Heart left ventricle (tissue), 16 donors: ENCODE data around the gene CDH12. TPM values are rescaled to one million over a fixed set of nuclear protein-coding genes. Genes with fewer than 3 reads are reported as not detected.
"Not testable (repeated sequence)": the region's sequence is repeated elsewhere in the genome, so short reads cannot be mapped to it uniquely, and the experiment has no call there.

ENCODE experiments used
- ATAC-seq, 4 donors: fragments of 200-7000 bp; cut with Tn5 transposase; one replicate each; pipeline ENCODE4 v1.9.1; 2020 to 2022; ENCODE audit warnings: moderate library complexity in 4 of 4, mild to moderate bottlenecking in 3 of 4, moderate number of reproducible peaks in 1 of 4
- DNase-seq, 5 donors: peaks; one replicate each; pipeline ENCODE4 v3.0.0-alpha.2; 2020
- H3K27ac ChIP-seq, 12 donors: fragments of 200-600 bp; sonication (generic) in 4 of 12; one replicate each; pipeline versions ENCODE4 v1.5.0 to v1.8.0; 2016 to 2022; ENCODE audit warnings: mild to moderate bottlenecking in 2 of 12
- H3K27me3 ChIP-seq, 9 donors: fragments of 200-600 bp; sonication (generic) in 2 of 9; one replicate each; pipeline versions ENCODE4 v1.5.1 to v1.8.0; 2016 to 2022; ENCODE audit warnings: mild to moderate bottlenecking in 3 of 9
- H3K36me3 ChIP-seq, 9 donors: fragments of 200-600 bp; sonication (generic) in 2 of 9; one replicate each; pipeline versions ENCODE4 v1.5.0 to v1.8.0; 2018 to 2022; ENCODE audit warnings: mild to moderate bottlenecking in 2 of 9
- H3K4me1 ChIP-seq, 12 donors: fragments of 200-600 bp; sonication (generic) in 4 of 12; one replicate each; pipeline versions ENCODE4 v1.5.0 to v1.8.0; 2016 to 2022; ENCODE audit warnings: mild to moderate bottlenecking in 3 of 12
- H3K4me3 ChIP-seq, 12 donors: fragments of 200-600 bp; sonication (generic) in 4 of 12; one replicate each; pipeline versions ENCODE4 v1.5.0 to v1.8.0; 2017 to 2022; ENCODE audit warnings: mild to moderate bottlenecking in 9 of 12, moderate library complexity in 4 of 12
- H3K9me3 ChIP-seq, 12 donors: fragments of 200-600 bp; sonication (generic) in 4 of 12; one replicate each; pipeline versions ENCODE4 v1.5.0 to v1.8.0; 2016 to 2022; ENCODE audit warnings: mild to moderate bottlenecking in 1 of 12
- POLR2A ChIP-seq, 2 donors: fragments of 450-650 bp; IDR thresholded peaks; one replicate each; pipeline ENCODE4 v1.6.1; 2017; ENCODE audit warnings: antibody characterized with exemption in 2 of 2, mild to moderate bottlenecking in 2 of 2, moderate library complexity in 2 of 2
- WGBS, 4 donors: extraction: QIAGEN DNeasy Blood & Tissue Kit in 2 of 4; methylation state at CpG; one replicate each; pipeline versions ENCODE4 v1.1.5 to v1.1.7; 2013 to 2018; 5-methylcytosine and 5-hydroxymethylcytosine counted together
- intact Hi-C, 10 donors: fragments of 100-400 bp; cut with DNase I; formaldehyde crosslinking; loops; one replicate each; pipeline versions ENCODE4 v1.11.1 to v1.14.2; 2022
- polyA plus RNA-seq, 2 donors: library from polyadenylated mRNA; stranded (reverse); fragments of 200-250 nt; gene quantifications; one replicate each; pipeline ENCODE4 v1.2.3, GENCODE V29; 2013
- total RNA-seq, 9 donors: library from RNA; depleted of rRNA in 2 of 9; stranded (reverse); fragments of >200 nt in 2 of 9; fragmentation: NEBNext Ultra II Directional in 3 of 9; extraction: Animal tissue kit (Norgen Biotek cat#: 25700) in 3 of 9; gene quantifications; one replicate each; pipeline versions ENCODE4 v1.1.0 to v1.2.4, GENCODE V29; 2016 to 2023
- TF ChIP-seq, protein P1 (sequence below), 12 donors: fragments of 200-600 bp; sonication (generic) in 4 of 12; IDR thresholded peaks; one replicate each; pipeline versions ENCODE4 v1.5.0 to v1.8.0; 2018 to 2022; ENCODE audit warnings: antibody characterized with exemption in 12 of 12, mild to moderate bottlenecking in 5 of 12
- donor health status: ischemic (EF 13 %, LVEDD 7.1; RV severe dilation, severe dysfunction).
- donor health status: healthy with polysubstance abuse.
- donor health status: DM: no; HTN: yes; CAD: no.
- donor health status: DM: no; HTN: no; CAD: no.
- donor health status: ischemic (EF 25% LVEDD 6.9; RV normal size, moderate dysfunction).
- donor health status: ischemic (EF 25% LVEDD 5.7; RV mildly dilated, moderate dysfunction).
- donor health status: healthy.
- donor health status: DM: yes; HTN: yes; CAD: no.
- donor health status: ischemic (EF 35%, LVEDD 5.7; RV mildly dilated, moderate dysfunction).
- donor health status: nonischemic (EF 11% LVEDD 7.7; RV severe dilation, severe dysfunction).
- donor health status: DM: yes; HTN: yes; CAD: no.
- donor health status: PGD.
- donor health status: ischemic (EF 29% LVEDD 5.4; RV normal size, mild dysfunction).
- donor health status: nonischemic (EF 23%, LVEDD 6.1; RV moderate dilation, normal function).

CDH12 gene
- total and polyA plus RNA-seq, 11 donors, result 0.11 TPM; not detected in 10

DNA sequence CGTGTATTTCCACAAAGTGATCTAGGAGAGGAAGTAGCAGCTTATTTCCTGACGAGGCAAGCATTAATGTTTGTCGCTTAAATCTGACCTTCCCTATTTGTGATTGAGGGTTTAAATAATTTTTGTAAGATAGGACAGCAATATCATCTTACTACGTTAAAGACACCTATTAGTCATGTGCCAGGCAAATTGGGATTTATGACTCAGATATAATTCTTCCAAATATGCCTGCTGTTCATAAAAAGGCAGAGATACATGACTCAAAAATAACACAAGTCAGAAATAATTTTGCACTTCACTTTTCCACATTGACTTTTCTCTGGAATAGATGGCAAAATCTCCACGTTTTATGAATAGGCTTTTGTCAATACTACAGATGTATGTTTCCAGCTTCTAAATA, 43.0 kb upstream of the CDH12 start:
- Histone ChIP-seq H3K4me1 (no peaks in the 10 kb centered on the region), H3K4me3 (no peak overlapping the region), H3K27me3 (no peaks in the 10 kb centered on the region), H3K36me3 (no peaks in the 10 kb centered on the region), H3K27ac (no peak overlapping the region), H3K9me3 (peaks cover 0 to 13% (median 0%) of the 10 kb centered on the region in 12 donors)
- DNase-seq (no peak), ATAC-seq (no peak)
- TF ChIP-seq, protein P1, sequence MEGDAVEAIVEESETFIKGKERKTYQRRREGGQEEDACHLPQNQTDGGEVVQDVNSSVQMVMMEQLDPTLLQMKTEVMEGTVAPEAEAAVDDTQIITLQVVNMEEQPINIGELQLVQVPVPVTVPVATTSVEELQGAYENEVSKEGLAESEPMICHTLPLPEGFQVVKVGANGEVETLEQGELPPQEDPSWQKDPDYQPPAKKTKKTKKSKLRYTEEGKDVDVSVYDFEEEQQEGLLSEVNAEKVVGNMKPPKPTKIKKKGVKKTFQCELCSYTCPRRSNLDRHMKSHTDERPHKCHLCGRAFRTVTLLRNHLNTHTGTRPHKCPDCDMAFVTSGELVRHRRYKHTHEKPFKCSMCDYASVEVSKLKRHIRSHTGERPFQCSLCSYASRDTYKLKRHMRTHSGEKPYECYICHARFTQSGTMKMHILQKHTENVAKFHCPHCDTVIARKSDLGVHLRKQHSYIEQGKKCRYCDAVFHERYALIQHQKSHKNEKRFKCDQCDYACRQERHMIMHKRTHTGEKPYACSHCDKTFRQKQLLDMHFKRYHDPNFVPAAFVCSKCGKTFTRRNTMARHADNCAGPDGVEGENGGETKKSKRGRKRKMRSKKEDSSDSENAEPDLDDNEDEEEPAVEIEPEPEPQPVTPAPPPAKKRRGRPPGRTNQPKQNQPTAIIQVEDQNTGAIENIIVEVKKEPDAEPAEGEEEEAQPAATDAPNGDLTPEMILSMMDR (IDR thresholded peaks at IDR 0.05), result no peak
- no peak for TF ChIP-seq POLR2A (IDR thresholded peaks at IDR 0.05)
- intact Hi-C loops, result no loop called here
- WGBS, 4 donors, result 61 to 71% (median 67%) methylated on average over 5 of the region's 5 CpGs

DNA sequence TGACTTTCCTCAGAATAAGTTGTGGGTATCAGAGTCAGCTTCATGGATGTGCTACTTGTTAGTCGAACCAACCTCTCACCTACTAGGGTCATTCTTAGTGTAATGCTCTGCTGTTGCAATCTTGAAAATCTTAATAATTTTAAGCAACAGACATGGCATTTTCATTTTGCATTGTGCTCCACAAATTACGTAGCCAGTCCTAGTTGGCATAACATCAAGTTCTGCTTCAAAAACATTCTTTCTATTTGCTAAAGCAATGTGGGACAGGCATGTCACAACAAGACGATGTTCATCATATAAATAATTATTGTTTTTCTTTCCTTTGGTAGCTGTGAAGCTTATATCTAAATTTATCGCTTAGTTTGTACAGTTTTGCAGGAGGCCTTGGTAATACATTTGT, 39.3 kb upstream of the CDH12 start:
- 60 to 77% (median 73%) methylated on average over 4 of the region's 4 CpGs for WGBS, 4 donors

DNA sequence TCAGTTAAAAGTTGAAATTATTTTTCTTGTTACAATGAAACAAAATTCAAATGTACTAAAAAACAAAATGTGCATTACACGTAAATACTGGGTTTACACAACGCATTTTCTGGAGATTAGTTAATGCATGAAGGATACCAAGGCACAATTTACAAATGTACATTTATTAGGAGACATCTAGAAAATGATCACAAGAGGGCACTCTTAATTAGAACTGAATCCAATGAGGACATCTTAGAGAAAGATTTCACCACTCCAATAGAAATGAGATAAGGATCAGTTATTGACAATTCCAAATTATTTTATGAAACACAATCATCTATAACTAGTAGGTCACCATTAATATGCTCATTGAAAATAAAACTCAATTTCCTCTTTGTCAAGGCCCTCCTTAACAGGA, 36.6 kb upstream of the CDH12 start:
- ATAC-seq (no peak), DNase-seq (no peak)
- H3K4me1 ChIP-seq, result no peaks in the 10 kb centered on the region
- no peaks in the 10 kb centered on the region for H3K36me3 ChIP-seq
- 62 to 78% (median 75%) methylated on average over 2 of the region's 2 CpGs for WGBS, 4 donors
- peaks cover 0 to 3% (median 0%) of the 10 kb centered on the region in 12 donors for H3K9me3 ChIP-seq
- TF ChIP-seq POLR2A (IDR thresholded peaks at IDR 0.05), result no peak
- TF ChIP-seq, protein P1 (IDR thresholded peaks at IDR 0.05), result peak in 7 of 12 donors; percentile 11 to 38 (median 29)
- H3K27ac ChIP-seq, result no peak overlapping the region
- intact Hi-C loops, result loop anchor here (1.0 to 10.0 kb wide), 6 partner anchors 248 to 255 kb away; no protein-coding TSS in a partner anchor
- H3K4me3 ChIP-seq, result no peak overlapping the region
- no peaks in the 10 kb centered on the region for H3K27me3 ChIP-seq

More for the DNA sequence above, 39.3 kb upstream of the CDH12 start:
- Histone ChIP-seq H3K4me1 (no peaks in the 10 kb centered on the region), H3K27ac (no peak overlapping the region), H3K9me3 (peaks cover 0 to 3% (median 0%) of the 10 kb centered on the region in 12 donors), H3K27me3 (no peaks in the 10 kb centered on the region), H3K4me3 (no peak overlapping the region), H3K36me3 (no peaks in the 10 kb centered on the region)
- ATAC-seq (no peak), DNase-seq (no peak)
- intact Hi-C loops, result loop anchor here in 4 of 10 donors (5.0 kb wide), 1 partner anchor 245 kb away; no protein-coding TSS in a partner anchor
- TF ChIP-seq, protein P1 (IDR thresholded peaks at IDR 0.05), result no peak
- TF ChIP-seq POLR2A (IDR thresholded peaks at IDR 0.05), result no peak

DNA sequence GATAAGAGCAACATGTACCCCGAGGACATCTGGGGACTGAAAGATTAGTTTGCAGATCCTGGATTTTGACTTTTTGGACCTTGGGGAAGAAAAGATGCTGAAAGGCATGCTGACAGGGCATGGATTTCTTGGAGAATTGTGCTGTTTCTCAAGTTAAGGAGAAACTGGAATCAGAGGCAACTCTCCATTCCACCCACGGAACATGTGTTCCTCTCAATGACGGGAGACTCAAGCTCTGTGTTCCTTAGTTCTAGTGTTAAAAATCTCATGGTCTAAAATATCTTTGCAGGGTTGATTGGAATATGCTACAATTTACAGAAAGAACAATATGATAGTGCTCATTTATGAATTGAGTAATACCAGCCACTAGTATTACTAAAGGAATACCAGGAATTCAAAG, 34.4 kb upstream of the CDH12 start:
- no peak overlapping the region for H3K27ac ChIP-seq
- H3K4me3 ChIP-seq, result no peak overlapping the region
- no peaks in the 10 kb centered on the region for H3K36me3 ChIP-seq
- no peaks in the 10 kb centered on the region for H3K9me3 ChIP-seq
- no peak for TF ChIP-seq POLR2A (IDR thresholded peaks at IDR 0.05)
- TF ChIP-seq, protein P1 (IDR thresholded peaks at IDR 0.05), result no peak
- DNase-seq (no peak), ATAC-seq (no peak)
- intact Hi-C loops, result loop anchor here in 2 of 10 donors (5.0 to 10.0 kb wide), 2 partner anchors 255 to 257 kb away; no protein-coding TSS in a partner anchor
- H3K27me3 ChIP-seq, result no peaks in the 10 kb centered on the region
- WGBS, 4 donors, result 46 to 62% (median 58%) methylated on average over 3 of the region's 3 CpGs
- no peaks in the 10 kb centered on the region for H3K4me1 ChIP-seq

DNA sequence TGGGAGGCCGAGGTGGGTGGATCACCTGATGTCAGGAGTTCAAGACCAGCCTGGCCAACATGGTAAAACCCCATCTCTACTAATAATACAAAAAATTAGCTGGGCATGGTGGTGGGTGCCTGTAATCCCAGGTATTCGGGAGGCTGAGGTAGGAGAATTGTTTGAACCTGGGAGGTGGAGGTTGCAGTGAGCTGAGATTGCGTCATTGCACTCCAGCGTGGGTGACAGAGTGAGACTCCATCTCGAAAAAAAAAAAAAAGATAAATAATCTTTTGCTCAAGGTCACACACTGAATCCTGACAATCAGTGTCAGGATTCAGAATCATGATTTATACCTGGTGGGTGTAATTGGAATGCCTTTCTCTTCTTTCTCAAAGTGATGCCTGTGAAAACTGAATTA, 5.8 kb upstream of the CDH12 start:
- H3K27ac ChIP-seq, H3K36me3 ChIP-seq, H3K4me1 ChIP-seq, intact Hi-C loops, H3K9me3 ChIP-seq, H3K4me3 ChIP-seq, ATAC-seq, DNase-seq, H3K27me3 ChIP-seq: not testable (repeated sequence)
- WGBS, 4 donors, result 83 to 89% (median 86%) methylated on average over 5 of the region's 5 CpGs
